Psoas muscle (tissue), 8 donors: ENCODE measurements around the gene GLP1R. TPM values are rescaled to one million over a fixed set of nuclear protein-coding genes. Genes with fewer than 3 reads are reported as not detected.

Experiments
- ATAC-seq, 4 donors: fragments of 200-7000 bp; cut with Tn5 transposase; one replicate each; pipeline ENCODE4 v1.9.1; 2020; ENCODE audit warnings: moderate library complexity in 3 of 4, mild to moderate bottlenecking in 2 of 4
- DNase-seq, 2 donors: peaks; one replicate each; pipeline ENCODE4 v3.0.0-alpha.2; 2020
- H3K27ac ChIP-seq: fragments of 200-600 bp; one replicate; pipeline ENCODE4 v1.8.0; 2022
- H3K27me3 ChIP-seq, 3 donors: fragments of 200-600 bp in 1 of 3; one replicate each; pipeline versions ENCODE4 v1.6.1 to v1.8.0; 2013 to 2022; ENCODE audit warnings: low read length in 2 of 3, mild to moderate bottlenecking in 2 of 3, moderate library complexity in 1 of 3; ENCODE audit not compliant: insufficient read depth in 3 of 3
- H3K36me3 ChIP-seq, 2 donors: fragments of 200-600 bp in 1 of 2; one replicate each; pipeline versions ENCODE4 v1.6.1 to v1.8.0; 2013 to 2022; ENCODE audit warnings: low read depth in 1 of 2, mild to moderate bottlenecking in 1 of 2, moderate library complexity in 1 of 2; ENCODE audit not compliant: insufficient read depth in 1 of 2
- H3K4me1 ChIP-seq: fragments of 200-600 bp; one replicate; pipeline ENCODE4 v1.8.0; 2022
- H3K4me3 ChIP-seq: fragments of 200-600 bp; one replicate; pipeline ENCODE4 v1.8.0; 2022; ENCODE audit warnings: mild to moderate bottlenecking
- H3K9me3 ChIP-seq: fragments of 200-600 bp; one replicate; pipeline ENCODE4 v1.8.0; 2022
- CTCF ChIP-seq: fragments of 200-600 bp; IDR thresholded peaks from one replicate; pipeline ENCODE4 v1.8.0; 2022; ENCODE audit warnings: antibody characterized with exemption
- WGBS, 3 donors: extraction: QIAGEN DNeasy Blood & Tissue Kit; methylation state at CpG; one replicate each; pipeline versions ENCODE4 v1.1.6 to v1.1.7; 2013; 5-methylcytosine and 5-hydroxymethylcytosine counted together
- intact Hi-C, 2 donors: fragments of 100-400 bp; cut with DNase I; formaldehyde crosslinking; loops; one replicate each; pipeline versions ENCODE4 v1.11.0 to v1.14.2; 2022
- polyA plus RNA-seq, 3 donors: library from polyadenylated mRNA; stranded (reverse); fragments of 200-250 nt; gene quantifications; one replicate each; pipeline ENCODE4 v1.2.3, GENCODE V29; 2013
- total RNA-seq, 4 donors: library from RNA; stranded (reverse); fragmentation: NEBNext Ultra II Directional in 2 of 4; extraction: Animal tissue kit (Norgen Biotek cat#: 25700) in 2 of 4; gene quantifications; one replicate each; pipeline versions ENCODE4 v1.2.1 to v1.2.4, GENCODE V29; 2021 to 2023
- donor health status: healthy with polysubstance abuse.
- donor health status: DM: no; HTN: no; CAD: no; lungs with moderate emphysema.
- donor health status: Bipolar disorder and iron deficiency.
- donor health status: healthy.
- donor health status: DM: yes; HTN: yes; CAD: no.
- donor health status: DM: no; HTN: no; CAD: no.
- donor health status: DM: no; HTN: no; CAD: no.
- donor health status: DM: yes; HTN: yes; CAD: no.

The GLP1R gene
- total and polyA plus RNA-seq, 7 donors: not detected

- Histone ChIP-seq H3K27me3 (no peaks in the 10 kb centered on the region), H3K27ac (no peak overlapping the region), H3K36me3 (no peaks in the 10 kb centered on the region), H3K4me3 (no peak overlapping the region), H3K9me3 (no peaks in the 10 kb centered on the region), H3K4me1 (no peaks in the 10 kb centered on the region)
- TF ChIP-seq CTCF: no peak
- intact Hi-C loops: no loop called here
- ATAC-seq: no peak
- no peak for DNase-seq
- WGBS, 3 donors: 59 to 67% (median 62%) methylated on average over 14 of the region's 14 CpGs
Observed at GRCh38 chr6:39059496-39060310, 11.1 kb downstream of the GLP1R start.

DNA sequence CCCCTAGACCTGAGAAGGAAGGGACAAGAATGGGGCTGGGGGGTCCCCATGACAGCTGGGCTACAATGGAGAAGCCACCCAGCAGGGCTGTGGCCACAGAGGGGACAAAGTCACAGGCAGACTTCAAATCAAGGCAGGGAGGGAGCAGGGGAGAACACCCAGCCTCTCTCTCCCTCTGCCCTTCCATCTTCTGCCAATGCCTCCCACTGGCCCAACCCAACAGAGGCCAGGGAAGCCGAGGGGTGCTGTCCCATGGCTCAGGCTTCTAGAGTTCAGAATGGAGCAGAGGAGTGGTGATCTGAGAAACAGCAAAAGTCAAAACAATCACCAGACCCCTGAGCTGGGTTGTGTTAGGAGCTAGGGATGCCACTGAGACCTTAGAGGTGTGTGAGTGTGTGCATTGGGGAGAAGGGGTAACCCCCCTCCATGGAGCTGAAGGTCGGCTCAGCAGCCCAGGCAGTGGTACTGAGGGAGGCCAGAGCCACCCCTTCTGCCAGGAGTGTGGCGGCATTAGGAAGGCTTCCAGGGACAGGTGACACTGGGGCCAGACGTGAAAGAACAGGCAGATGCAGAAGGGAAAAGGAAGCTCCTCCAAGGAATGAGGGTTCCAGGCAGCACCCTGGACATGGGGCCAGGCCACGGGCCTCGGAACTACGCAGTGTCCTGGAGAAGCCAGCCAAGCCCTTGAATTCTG is 12.0 kb downstream of the GLP1R start:
- intact Hi-C loops: no loop called here
- 50 to 73% (median 66%) methylated on average over 7 of the region's 7 CpGs for WGBS, 3 donors
- H3K36me3 ChIP-seq: no peaks in the 10 kb centered on the region
- H3K4me3 ChIP-seq: no peak overlapping the region
- H3K27ac ChIP-seq: no peak overlapping the region
- no peaks in the 10 kb centered on the region for H3K4me1 ChIP-seq
- no peak for TF ChIP-seq CTCF
- ATAC-seq: no peak
- no peaks in the 10 kb centered on the region for H3K27me3 ChIP-seq
- DNase-seq: no peak
- no peaks in the 10 kb centered on the region for H3K9me3 ChIP-seq

GRCh38 chr6:39061182-39061581 is 12.6 kb downstream of the GLP1R start:
- Histone ChIP-seq H3K36me3 (no peaks in the 10 kb centered on the region), H3K9me3 (no peaks in the 10 kb centered on the region), H3K4me3 (no peak overlapping the region), H3K4me1 (no peaks in the 10 kb centered on the region), H3K27me3 (no peaks in the 10 kb centered on the region), H3K27ac (no peak overlapping the region)
- 52 to 63% (median 54%) methylated on average over 6 of the region's 6 CpGs for WGBS, 3 donors
- no peak for TF ChIP-seq CTCF
- intact Hi-C loops: no loop called here
- DNase-seq: no peak
- ATAC-seq: no peak

DNA sequence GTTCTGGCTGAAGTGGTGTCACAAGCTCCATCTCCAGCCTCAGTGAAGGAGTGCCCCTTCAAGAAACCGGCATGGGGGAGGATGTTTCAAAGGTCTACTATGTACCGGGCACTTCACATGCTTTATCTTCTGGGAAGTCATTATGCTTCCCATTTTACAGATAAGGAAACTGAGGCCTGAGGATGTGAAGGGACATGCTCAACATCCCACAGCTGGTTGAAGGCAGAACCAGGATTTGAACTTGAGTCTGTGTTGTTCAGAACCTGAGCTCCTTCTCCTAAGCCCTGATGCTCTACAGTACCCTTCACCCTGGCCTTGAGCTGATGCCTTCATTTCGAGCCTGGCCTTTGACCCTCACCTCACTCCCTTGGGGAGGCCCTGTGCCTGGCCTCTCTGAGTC is 13.0 kb downstream of the GLP1R start:
- DNase-seq: no peak
- H3K27me3 ChIP-seq: no peaks in the 10 kb centered on the region
- 70 to 83% (median 77%) methylated on average over 3 of the region's 3 CpGs for WGBS, 3 donors
- intact Hi-C loops: no loop called here
- no peaks in the 10 kb centered on the region for H3K36me3 ChIP-seq
- no peak overlapping the region for H3K4me3 ChIP-seq
- H3K27ac ChIP-seq: no peak overlapping the region
- ATAC-seq: no peak
- H3K9me3 ChIP-seq: no peaks in the 10 kb centered on the region
- no peaks in the 10 kb centered on the region for H3K4me1 ChIP-seq
- TF ChIP-seq CTCF: no peak
